Activated naive CD8-positive, alpha-beta T cell (primary cell): ENCODE data around the gene MAP4K1.
"Not testable (repeated sequence)": the region's sequence is repeated elsewhere in the genome, so short reads cannot be mapped to it uniquely, and the experiment has no call there.

Experiments
- H3K27ac Mint-ChIP-seq: one replicate; pipeline ENCODE4 v1.8.0; 2021; ENCODE audit warnings: mixed read lengths
- H3K27me3 Mint-ChIP-seq: one replicate; pipeline ENCODE4 v1.8.0; 2021; ENCODE audit warnings: mixed read lengths
- H3K36me3 Mint-ChIP-seq: one replicate; pipeline ENCODE4 v1.8.0; 2021; ENCODE audit warnings: mixed read lengths
- H3K4me1 Mint-ChIP-seq: one replicate; pipeline ENCODE4 v1.8.0; 2021; ENCODE audit warnings: low read depth, mixed read lengths
- H3K4me3 Mint-ChIP-seq: one replicate; pipeline ENCODE4 v1.8.0; 2021; ENCODE audit warnings: mild to moderate bottlenecking, mixed read lengths
- H3K9me3 Mint-ChIP-seq: one replicate; pipeline ENCODE4 v1.8.0; 2021; ENCODE audit warnings: low read depth, mixed read lengths

MAP4K1 gene

DNA sequence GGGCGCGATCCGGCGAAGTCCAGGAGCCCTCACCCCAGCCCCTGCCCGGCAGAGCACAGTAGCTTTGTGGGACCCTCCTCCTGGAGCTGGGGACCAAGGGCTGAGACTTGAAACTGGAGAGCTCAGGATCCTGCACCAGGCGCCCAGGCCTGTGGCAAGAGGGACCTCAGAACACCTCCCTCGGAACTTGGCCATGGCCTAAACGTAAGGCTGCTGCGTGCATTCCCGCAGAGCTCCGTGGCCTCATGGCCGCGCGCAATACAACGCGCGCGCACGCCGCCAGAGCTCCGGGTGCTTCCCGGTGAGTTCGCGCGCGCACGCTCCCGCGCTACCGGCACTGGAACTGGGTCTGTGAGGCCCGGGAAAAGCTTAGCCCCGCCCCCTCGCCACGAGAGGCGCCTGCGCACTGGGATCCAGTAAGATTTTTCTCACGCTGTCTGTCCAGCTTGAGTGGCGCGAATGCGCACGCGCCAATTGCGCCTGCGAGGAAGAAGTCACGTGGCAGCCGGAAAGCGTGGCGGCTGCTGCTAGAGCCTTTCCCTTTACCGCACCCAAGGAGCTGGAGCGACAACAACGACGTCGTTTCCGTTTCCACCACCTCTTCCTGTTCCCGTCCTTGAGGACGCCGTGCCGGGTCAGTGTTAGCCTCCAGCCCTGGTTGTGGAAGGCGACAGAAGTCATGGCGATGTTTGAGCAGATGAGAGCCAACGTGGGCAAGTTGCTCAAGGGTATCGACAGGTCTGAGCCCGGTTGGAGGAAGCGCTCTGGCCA lies 1.0 kb upstream of the MAP4K1 start, which contains the start of gene EIF3K:
Gene EIF3K, plus strand, starts transcription at position 599 of the 771 bp plus-strand sequence. Its CDS starts 81 bp downstream, at position 680.
- Mint-ChIP-seq H3K4me1 (peaks cover 45% of the 10 kb centered on the region), H3K27ac (peak within 1 kb of the TSS; percentile 99), H3K27me3 (no peaks in the 10 kb centered on the region), H3K36me3 (peaks cover 4% of the 10 kb centered on the region), H3K4me3 (peak within 1 kb of the TSS; percentile 100), H3K9me3 (no peaks in the 10 kb centered on the region)

DNA sequence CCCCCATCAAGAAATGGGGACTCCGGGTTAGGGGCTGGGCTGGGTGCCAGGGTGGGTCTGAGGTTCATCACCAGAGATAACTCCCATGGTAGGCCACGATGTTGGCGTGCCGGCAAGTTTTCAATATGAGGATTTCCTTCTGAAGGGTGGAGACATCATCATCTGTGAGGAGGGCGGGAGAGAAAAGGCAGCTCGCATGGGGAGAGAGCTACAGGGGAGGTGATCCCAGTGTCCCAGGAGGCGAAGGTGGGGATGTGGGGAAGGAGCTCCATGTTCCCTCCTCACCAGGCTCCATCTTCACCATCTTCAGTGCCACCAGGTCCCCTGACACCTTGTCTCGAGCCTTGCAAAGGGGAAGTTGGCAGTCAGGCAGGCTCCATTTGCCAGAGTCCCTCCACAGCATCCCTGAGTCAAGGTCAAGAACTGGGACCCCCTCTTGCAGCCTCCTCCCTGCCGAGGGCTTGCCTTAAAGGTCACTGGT lies 430 bp downstream of the MAP4K1 start:
- peak overlapping the region; percentile 99 for H3K27ac Mint-ChIP-seq
- peaks cover 11% of the 10 kb centered on the region for H3K36me3 Mint-ChIP-seq
- H3K4me1 Mint-ChIP-seq, result peaks cover 51% of the 10 kb centered on the region
- H3K4me3 Mint-ChIP-seq, result peak overlapping the region; percentile 100
- H3K27me3 Mint-ChIP-seq, result no peaks in the 10 kb centered on the region
- no peaks in the 10 kb centered on the region for H3K9me3 Mint-ChIP-seq

GRCh38 chr19:38616265-38616664 lies 1.5 kb downstream of the MAP4K1 start:
- Mint-ChIP-seq H3K4me3 (peak overlapping the region; percentile 100), H3K9me3 (no peaks in the 10 kb centered on the region), H3K27me3 (no peaks in the 10 kb centered on the region), H3K36me3 (peaks cover 10% of the 10 kb centered on the region), H3K4me1 (peaks cover 47% of the 10 kb centered on the region), H3K27ac (peak overlapping the region; percentile 99)

GRCh38 chr19:38615007-38615581 lies 2.7 kb downstream of the MAP4K1 start:
- Mint-ChIP-seq H3K9me3 (no peaks in the 10 kb centered on the region), H3K27me3 (no peaks in the 10 kb centered on the region), H3K27ac (peak overlapping the region; percentile 89), H3K4me1 (peaks cover 44% of the 10 kb centered on the region), H3K4me3 (peak overlapping the region; percentile 82), H3K36me3 (peaks cover 12% of the 10 kb centered on the region)

DNA sequence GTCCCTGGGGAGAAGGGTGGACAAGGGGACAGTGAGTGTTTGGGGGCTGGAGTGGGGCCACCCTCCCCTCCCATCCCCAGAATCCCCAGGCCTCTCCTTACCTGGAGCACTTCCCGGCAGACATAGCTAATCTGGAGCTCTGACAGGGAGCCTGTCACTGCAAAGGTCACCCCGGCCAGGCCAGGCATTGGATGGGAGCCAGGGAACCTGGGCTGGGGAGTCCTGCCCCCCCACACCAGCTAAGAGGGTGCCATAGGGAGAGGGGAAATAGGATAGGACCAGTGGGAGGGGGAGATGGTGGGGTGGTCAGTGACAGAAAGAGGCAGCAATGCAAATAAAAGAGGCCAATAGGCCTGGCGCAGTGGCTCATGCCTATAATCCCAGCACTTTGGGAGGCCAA lies 3.5 kb downstream of the MAP4K1 start:
- peaks cover 39% of the 10 kb centered on the region for H3K4me1 Mint-ChIP-seq
- no peaks in the 10 kb centered on the region for H3K27me3 Mint-ChIP-seq
- no peaks in the 10 kb centered on the region for H3K9me3 Mint-ChIP-seq
- no peak overlapping the region for H3K27ac Mint-ChIP-seq
- H3K4me3 Mint-ChIP-seq, result no peak overlapping the region
- peaks cover 12% of the 10 kb centered on the region for H3K36me3 Mint-ChIP-seq

GRCh38 chr19:38606131-38606530 lies 11.6 kb downstream of the MAP4K1 start:
- H3K27ac Mint-ChIP-seq, result no peak overlapping the region
- H3K9me3 Mint-ChIP-seq, result no peaks in the 10 kb centered on the region
- no peak overlapping the region for H3K4me3 Mint-ChIP-seq
- peaks cover 4% of the 10 kb centered on the region for H3K36me3 Mint-ChIP-seq
- no peaks in the 10 kb centered on the region for H3K27me3 Mint-ChIP-seq
- H3K4me1 Mint-ChIP-seq, result no peaks in the 10 kb centered on the region

DNA sequence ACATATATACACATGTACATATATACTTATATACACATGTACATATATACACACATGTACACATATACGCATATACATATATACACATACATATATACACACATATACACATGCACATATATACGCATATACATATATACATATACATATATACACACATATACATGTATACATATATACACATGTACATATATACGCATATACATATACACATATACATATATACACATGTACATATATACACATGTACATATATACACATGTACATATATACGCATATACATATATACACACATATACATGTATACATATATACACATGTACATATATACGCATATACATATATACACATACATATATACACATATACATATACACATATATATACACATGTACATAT lies 14.9 kb downstream of the MAP4K1 start:
- H3K4me3 Mint-ChIP-seq, H3K4me1 Mint-ChIP-seq, H3K36me3 Mint-ChIP-seq: not testable (repeated sequence)

GRCh38 chr19:38599722-38600121 lies 18.0 kb downstream of the MAP4K1 start:
- no peak overlapping the region for H3K27ac Mint-ChIP-seq
- peaks cover 5% of the 10 kb centered on the region for H3K36me3 Mint-ChIP-seq

More for the DNA sequence above, 14.9 kb downstream of the MAP4K1 start:
- H3K27ac Mint-ChIP-seq, H3K9me3 Mint-ChIP-seq, H3K27me3 Mint-ChIP-seq: not testable (repeated sequence)

GRCh38 chr19:38597075-38597474 lies 20.7 kb downstream of the MAP4K1 start:
- peaks cover 5% of the 10 kb centered on the region for H3K36me3 Mint-ChIP-seq
- no peaks in the 10 kb centered on the region for H3K4me1 Mint-ChIP-seq
- H3K27ac Mint-ChIP-seq, result no peak overlapping the region
- H3K27me3 Mint-ChIP-seq, result no peaks in the 10 kb centered on the region
- no peak overlapping the region for H3K4me3 Mint-ChIP-seq
- no peaks in the 10 kb centered on the region for H3K9me3 Mint-ChIP-seq

More at GRCh38 chr19:38599722-38600121, 18.0 kb downstream of the MAP4K1 start:
- Mint-ChIP-seq H3K4me3 (no peak overlapping the region), H3K27me3 (no peaks in the 10 kb centered on the region), H3K4me1 (no peaks in the 10 kb centered on the region), H3K9me3 (no peaks in the 10 kb centered on the region)

GRCh38 chr19:38596057-38596981 lies 21.4 kb downstream of the MAP4K1 start:
- Mint-ChIP-seq H3K27me3 (no peaks in the 10 kb centered on the region), H3K9me3 (no peaks in the 10 kb centered on the region), H3K4me1 (no peaks in the 10 kb centered on the region), H3K27ac (no peak overlapping the region), H3K4me3 (no peak overlapping the region), H3K36me3 (peaks cover 5% of the 10 kb centered on the region)

- no peaks in the 10 kb centered on the region for H3K27me3 Mint-ChIP-seq
- peaks cover 5% of the 10 kb centered on the region for H3K36me3 Mint-ChIP-seq
- H3K4me3 Mint-ChIP-seq, result no peak overlapping the region
- no peaks in the 10 kb centered on the region for H3K9me3 Mint-ChIP-seq
- H3K4me1 Mint-ChIP-seq, result no peaks in the 10 kb centered on the region
- H3K27ac Mint-ChIP-seq, result no peak overlapping the region
These were observed 24.8 kb downstream of the MAP4K1 start for GRCh38 chr19:38592940-38593339.

GRCh38 chr19:38588041-38588440 lies 29.7 kb downstream of the MAP4K1 start:
- no peaks in the 10 kb centered on the region for H3K27me3 Mint-ChIP-seq
- no peaks in the 10 kb centered on the region for H3K36me3 Mint-ChIP-seq
- H3K4me1 Mint-ChIP-seq, result peaks cover 4% of the 10 kb centered on the region
- no peaks in the 10 kb centered on the region for H3K9me3 Mint-ChIP-seq
- no peak overlapping the region for H3K27ac Mint-ChIP-seq
- no peak overlapping the region for H3K4me3 Mint-ChIP-seq

DNA sequence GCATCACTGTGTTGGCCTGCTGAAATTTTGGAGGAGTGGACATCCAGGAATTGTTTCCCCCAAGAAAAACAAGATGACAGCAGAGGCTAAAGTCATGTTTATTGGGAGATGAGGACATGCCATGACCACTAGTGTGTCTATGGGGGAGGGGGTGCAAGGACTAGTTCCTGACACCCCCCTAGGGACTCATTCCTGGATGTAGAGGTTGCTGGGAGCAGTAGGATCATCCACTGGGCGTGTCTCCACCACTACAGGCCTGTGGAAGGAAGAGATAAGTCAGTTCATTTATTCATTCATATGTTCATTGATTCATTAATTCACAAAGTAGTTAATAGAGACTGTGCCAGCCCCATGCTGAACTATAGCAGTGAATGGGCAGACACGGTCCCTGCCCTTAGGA lies 30.2 kb downstream of the MAP4K1 start:
- no peak overlapping the region for H3K27ac Mint-ChIP-seq
- H3K27me3 Mint-ChIP-seq, result no peaks in the 10 kb centered on the region
- H3K4me3 Mint-ChIP-seq, result no peak overlapping the region
- H3K36me3 Mint-ChIP-seq, result no peaks in the 10 kb centered on the region
- H3K4me1 Mint-ChIP-seq, result peaks cover 4% of the 10 kb centered on the region
- no peaks in the 10 kb centered on the region for H3K9me3 Mint-ChIP-seq

DNA sequence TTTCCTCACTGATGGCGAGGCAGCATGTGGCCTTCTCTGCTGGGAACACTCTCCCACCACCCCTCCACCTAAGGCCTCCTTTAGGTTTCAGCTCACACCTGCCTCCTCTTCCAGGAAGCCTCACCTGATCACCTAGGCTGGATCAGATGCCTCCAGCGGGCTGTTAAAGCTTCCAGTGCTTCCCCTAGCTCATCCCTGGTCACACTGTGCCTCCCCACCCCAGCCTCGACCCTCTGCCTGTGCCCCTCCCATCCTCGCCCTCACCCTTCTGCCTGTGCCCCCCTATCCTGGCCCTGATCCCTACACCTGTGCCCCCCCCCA lies 33.8 kb downstream of the MAP4K1 start:
- H3K4me1 Mint-ChIP-seq, result peaks cover 4% of the 10 kb centered on the region
- H3K27me3 Mint-ChIP-seq, result no peaks in the 10 kb centered on the region
- H3K9me3 Mint-ChIP-seq, result no peaks in the 10 kb centered on the region
- no peaks in the 10 kb centered on the region for H3K36me3 Mint-ChIP-seq
- no peak overlapping the region for H3K4me3 Mint-ChIP-seq
- H3K27ac Mint-ChIP-seq, result no peak overlapping the region
